OCI-LY3 (cell line): Measurements from ENCODE around the gene NBPF6.
"Not testable (repeated sequence)": the region's sequence is repeated elsewhere in the genome, so short reads cannot be mapped to it uniquely, and the experiment has no call there.

Source experiments
- CTCF ChIP-seq: fragments of 200-600, 300-600 bp; sonication (generic); IDR thresholded peaks from 2 replicates; pipeline ENCODE4 v1.5.1; 2014; ENCODE audit warnings: antibody characterized with exemption, low read length, low read depth
- EZH2phosphoT487 ChIP-seq: fragments of 200-600 bp; shearing (Covaris generic); IDR thresholded peaks from 2 replicates; pipeline ENCODE4 v1.6.1; 2018; ENCODE audit warnings: antibody characterized with exemption, mixed run types, low read depth

DNA sequence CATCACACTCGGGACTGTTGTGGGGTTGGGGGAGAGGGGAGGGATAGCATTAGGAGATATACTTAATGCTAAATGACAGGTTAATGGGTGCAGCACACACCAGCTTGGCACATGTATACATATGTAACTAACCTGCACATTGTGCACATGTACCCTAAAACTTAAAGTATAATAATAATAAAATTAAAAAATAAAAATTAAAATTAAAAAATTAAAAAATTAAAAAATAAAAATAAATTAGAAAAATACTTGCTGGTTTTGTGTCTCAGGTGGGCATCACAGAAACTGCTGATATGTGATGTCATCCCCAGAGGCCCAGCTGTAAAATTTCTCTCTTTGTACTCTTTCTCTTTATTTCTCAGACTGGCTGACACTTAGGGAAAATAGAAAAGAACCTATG, 44.9 kb downstream of the NBPF6 start:
- TF ChIP-seq CTCF, EZH2phosphoT487: not testable (repeated sequence)
